ENCODE data around the gene TMEM183A.

The TMEM183A gene

DNA sequence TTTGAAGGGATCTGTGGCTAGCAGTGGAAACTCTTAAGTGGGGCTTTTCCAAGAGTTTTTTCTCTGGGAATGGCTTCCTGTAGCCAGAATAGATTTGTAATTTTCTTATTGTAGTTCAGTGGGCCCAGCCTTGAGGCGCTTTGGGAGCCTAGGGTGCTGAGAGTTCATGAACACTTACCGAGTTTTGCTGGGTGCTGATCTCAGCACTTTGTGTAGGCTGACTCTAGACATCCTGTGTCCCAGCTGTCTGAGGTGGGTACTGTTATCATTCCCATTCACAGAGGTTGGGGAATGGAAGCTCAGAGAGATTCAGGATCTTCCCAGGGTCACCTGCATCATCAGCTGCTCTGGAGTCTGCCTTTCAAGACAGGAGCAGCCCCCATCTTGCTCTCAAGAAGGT is 26.1 kb downstream of the TMEM183A start:
- DNase-seq, result no peak

- DNase-seq, result peak in 1 of 2 experiments; percentile 12
These were observed 26.7 kb downstream of the TMEM183A start for GRCh38 chr1:203033917-203034316.

GRCh38 chr1:203034422-203035110 is 27.4 kb downstream of the TMEM183A start:
- DNase-seq, result no peak

- no peak for DNase-seq
These were observed 28.2 kb downstream of the TMEM183A start for GRCh38 chr1:203035111-203036000.

GRCh38 chr1:203036135-203036534 is 29.0 kb downstream of the TMEM183A start:
- DNase-seq, result no peak

GRCh38 chr1:203036537-203036936 is 29.4 kb downstream of the TMEM183A start:
- no peak for DNase-seq

GRCh38 chr1:203037509-203038190 is 30.5 kb downstream of the TMEM183A start:
- no peak for DNase-seq

- no peak for DNase-seq
These were observed 31.1 kb downstream of the TMEM183A start for GRCh38 chr1:203038217-203038741.

GRCh38 chr1:203038891-203039608 is 31.9 kb downstream of the TMEM183A start:
- DNase-seq, result peak; percentile 70 to 74

DNA sequence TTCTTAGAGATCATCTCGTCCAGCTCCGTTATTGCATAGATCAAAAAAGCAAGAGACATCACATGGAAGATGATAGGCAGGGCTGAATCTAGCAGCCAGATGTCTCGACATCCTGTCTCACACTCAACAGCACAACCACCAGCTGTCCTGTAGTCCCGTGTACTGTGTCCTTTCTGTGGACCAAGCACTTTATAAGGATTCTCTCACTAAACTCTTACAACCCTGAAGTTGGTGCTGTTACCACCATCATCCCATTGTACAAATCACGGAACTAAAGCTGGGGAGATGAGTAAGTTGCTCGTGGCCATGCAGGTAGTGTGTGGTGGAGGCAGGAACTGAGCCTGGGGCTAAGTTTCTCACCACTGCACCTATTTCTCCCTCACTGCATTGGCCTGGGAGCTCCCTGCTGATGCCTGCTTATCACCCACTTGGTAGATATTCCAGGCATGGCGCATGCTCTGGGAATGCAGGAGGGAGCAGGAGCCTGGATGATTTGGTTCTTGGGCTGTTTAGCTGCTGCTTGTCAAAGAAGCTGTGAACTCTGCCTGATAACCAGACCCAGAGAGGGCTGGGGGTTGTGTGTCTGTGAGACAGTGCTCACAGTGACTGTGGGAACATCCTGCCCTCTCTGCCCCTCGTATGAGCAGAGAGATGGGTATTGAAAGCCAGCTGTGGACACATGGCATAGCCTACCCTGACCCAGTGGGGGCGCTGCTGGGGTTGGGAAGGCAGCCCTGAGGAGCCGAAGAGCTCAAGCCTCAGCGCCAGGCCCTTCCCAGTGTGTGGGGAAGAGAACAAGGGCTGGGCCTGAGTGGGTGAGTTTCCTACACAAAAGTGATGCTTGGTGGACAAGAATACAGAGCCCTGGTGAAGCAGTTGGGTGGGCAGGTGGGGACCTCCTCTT is 32.7 kb downstream of the TMEM183A start:
- no peak for DNase-seq

GRCh38 chr1:203040513-203041275 is 33.5 kb downstream of the TMEM183A start:
- DNase-seq, result no peak

DNA sequence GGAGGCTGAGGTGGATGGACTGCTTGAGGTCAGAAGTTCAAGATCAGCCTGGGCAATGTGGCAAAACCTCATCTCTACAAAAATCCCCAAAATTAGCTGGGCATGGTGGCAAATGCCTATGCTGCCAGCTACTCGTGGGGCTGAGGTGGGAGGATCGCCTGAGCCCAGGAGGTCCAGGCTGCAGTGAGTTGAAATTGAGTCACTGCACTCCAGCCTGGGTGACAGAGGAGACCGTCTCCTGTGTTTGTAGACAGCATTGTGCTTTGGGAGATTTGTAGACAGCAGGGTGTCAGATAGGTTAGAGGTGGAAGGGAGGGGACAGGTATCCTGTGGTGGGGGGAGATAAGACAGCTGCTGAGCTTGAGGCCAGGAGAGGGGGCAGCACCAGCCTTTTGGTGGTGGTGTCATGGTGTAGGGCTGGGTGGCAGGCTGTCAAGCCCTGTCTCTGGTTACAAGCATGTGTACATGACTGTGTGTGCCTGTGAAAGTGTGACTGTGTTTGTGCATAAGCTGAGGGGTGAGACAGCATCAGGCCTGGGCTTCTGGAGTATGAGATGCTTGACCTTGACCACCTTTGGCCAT is 34.3 kb downstream of the TMEM183A start:
- no peak for DNase-seq

GRCh38 chr1:203043830-203044545 is 36.8 kb downstream of the TMEM183A start:
- DNase-seq, result no peak

GRCh38 chr1:203044546-203045250 is 37.5 kb downstream of the TMEM183A start:
- DNase-seq, result no peak

GRCh38 chr1:203045336-203045735 is 38.2 kb downstream of the TMEM183A start:
- no peak for DNase-seq

GRCh38 chr1:203045821-203046594 is 38.8 kb downstream of the TMEM183A start:
- DNase-seq, result no peak

- no peak for DNase-seq
These were observed 39.9 kb downstream of the TMEM183A start for GRCh38 chr1:203046984-203047630.

DNA sequence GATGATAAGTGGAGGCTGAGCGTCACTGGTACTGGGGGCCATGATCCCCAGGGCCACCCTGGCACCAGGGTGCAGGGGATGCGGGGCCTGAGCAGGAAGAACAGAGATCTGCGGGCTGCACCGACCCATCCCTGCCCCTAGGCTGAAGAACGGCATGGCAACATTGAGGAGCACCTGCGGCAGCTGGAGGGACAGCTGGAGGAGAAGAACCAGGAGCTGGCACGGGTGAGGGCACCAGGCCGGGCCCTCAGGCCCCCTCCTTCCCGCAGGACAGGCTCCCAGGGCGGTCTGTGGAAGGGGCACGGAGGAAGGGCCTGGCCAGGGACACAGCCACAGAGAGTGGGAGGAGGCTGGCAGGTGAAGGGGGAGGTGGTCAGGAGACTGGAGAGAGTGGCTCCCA is 40.9 kb downstream of the TMEM183A start:
- DNase-seq, result no peak
